ENCODE data around the gene GPX4.
A peak's percentile ranks its signal among the peaks of the same experiment; 100 is the strongest.

Gene GPX4, protein sequence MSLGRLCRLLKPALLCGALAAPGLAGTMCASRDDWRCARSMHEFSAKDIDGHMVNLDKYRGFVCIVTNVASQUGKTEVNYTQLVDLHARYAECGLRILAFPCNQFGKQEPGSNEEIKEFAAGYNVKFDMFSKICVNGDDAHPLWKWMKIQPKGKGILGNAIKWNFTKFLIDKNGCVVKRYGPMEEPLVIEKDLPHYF

DNA sequence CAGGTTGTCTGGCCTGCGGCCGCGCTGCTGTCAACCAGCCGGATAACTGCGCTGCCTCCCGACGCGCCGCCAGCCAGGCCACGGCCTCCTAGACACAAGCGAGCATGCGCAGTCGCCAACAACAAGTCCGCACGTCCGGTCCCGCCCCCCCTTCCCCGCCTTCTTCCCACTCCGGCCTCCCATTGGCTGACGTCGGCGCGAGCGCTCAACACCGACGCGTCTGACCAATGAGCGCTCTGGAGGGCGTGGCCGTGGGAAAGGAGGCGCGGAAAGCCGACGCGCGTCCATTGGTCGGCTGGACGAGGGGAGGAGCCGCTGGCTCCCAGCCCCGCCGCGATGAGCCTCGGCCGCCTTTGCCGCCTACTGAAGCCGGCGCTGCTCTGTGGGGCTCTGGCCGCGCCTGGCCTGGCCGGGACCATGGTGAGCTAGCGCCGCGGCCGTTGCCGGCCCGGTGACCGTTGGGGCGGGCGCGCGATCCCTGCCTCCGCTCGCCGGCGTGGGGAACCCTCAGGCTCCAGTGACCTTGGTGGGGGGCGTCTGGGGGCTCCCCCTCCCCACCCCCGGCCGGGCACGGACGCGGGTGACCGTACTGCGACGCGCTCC is at the start of gene GPX4:
Gene GPX4, plus strand, starts transcription at position 287 of the 603 bp plus-strand sequence. Its CDS starts 50 bp downstream, at position 337.
- TF ChIP-seq, protein P1, sequence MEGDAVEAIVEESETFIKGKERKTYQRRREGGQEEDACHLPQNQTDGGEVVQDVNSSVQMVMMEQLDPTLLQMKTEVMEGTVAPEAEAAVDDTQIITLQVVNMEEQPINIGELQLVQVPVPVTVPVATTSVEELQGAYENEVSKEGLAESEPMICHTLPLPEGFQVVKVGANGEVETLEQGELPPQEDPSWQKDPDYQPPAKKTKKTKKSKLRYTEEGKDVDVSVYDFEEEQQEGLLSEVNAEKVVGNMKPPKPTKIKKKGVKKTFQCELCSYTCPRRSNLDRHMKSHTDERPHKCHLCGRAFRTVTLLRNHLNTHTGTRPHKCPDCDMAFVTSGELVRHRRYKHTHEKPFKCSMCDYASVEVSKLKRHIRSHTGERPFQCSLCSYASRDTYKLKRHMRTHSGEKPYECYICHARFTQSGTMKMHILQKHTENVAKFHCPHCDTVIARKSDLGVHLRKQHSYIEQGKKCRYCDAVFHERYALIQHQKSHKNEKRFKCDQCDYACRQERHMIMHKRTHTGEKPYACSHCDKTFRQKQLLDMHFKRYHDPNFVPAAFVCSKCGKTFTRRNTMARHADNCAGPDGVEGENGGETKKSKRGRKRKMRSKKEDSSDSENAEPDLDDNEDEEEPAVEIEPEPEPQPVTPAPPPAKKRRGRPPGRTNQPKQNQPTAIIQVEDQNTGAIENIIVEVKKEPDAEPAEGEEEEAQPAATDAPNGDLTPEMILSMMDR (IDR thresholded peaks at IDR 0.05; ENCODE audit: borderline replicate concordance, control extremely low read depth, extremely low read depth, insufficient read depth, missing control alignments), result no peak
- DNase-seq (ENCODE audit: low spot score), result peak; percentile 99
- in situ Hi-C loops (cut with MboI; ENCODE audit: low sequenced_read_pairs, unreplicated experiment), result no loop called here

DNA sequence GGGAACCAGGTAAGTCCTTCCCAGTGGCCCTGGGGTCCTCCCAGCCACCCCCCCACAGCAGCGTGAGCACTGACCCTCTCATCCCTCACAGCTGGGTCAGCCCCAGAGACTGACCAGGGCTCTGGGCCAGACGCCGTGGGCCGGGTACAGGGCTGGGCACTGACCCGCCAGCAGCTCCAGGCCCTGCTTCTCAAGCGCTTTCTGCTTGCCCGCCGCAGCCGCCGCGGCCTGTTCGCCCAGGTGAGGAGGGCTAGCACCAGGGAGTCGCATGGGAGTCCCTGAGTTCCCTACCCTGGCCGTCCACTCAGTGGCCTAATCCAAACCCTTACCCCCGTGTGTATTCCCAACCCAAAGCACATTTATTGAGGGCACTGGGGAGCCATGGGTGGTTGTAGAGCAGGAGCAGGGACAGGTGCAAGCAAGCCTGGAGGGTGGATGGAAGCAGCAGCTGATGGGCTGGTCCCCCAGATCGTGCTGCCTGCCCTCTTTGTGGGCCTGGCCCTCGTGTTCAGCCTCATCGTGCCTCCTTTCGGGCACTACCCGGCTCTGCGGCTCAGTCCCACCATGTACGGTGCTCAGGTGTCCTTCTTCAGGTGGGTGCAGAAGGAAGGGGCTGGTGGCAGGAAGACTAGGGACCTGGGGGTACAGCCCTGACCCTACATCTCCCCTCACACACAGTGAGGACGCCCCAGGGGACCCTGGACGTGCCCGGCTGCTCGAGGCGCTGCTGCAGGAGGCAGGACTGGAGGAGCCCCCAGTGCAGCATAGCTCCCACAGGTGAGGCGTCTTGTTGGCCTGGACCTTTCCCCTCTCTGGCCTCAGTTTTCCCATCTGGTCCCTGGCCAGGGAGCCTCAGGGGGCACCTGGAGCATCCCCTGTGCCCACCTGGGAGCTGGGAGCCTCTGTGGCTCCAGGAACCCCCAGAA is 49.4 kb upstream of the GPX4 start:
- TF ChIP-seq, protein P1 (IDR thresholded peaks at IDR 0.05; ENCODE audit: borderline replicate concordance, control extremely low read depth, extremely low read depth, insufficient read depth, missing control alignments), result no peak
- DNase-seq (ENCODE audit: low spot score), result no peak
- in situ Hi-C loops (cut with MboI; ENCODE audit: low sequenced_read_pairs, unreplicated experiment), result no loop called here

DNA sequence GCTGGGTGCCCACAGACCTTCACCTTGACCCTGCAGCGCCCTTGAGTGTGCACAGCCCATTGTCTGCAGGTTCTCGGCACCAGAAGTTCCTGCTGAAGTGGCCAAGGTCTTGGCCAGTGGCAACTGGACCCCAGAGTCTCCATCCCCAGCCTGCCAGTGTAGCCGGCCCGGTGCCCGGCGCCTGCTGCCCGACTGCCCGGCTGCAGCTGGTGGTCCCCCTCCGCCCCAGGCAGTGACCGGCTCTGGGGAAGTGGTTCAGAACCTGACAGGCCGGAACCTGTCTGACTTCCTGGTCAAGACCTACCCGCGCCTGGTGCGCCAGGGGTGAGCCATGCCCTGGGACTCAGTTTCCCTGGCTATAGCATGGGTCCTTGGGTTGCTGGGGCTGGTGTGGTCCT is 48.8 kb upstream of the GPX4 start:
- no peak for DNase-seq (ENCODE audit: low spot score)
- in situ Hi-C loops (cut with MboI; ENCODE audit: low sequenced_read_pairs, unreplicated experiment), result no loop called here
- TF ChIP-seq, protein P1 (IDR thresholded peaks at IDR 0.05; ENCODE audit: borderline replicate concordance, control extremely low read depth, extremely low read depth, insufficient read depth, missing control alignments), result no peak

DNA sequence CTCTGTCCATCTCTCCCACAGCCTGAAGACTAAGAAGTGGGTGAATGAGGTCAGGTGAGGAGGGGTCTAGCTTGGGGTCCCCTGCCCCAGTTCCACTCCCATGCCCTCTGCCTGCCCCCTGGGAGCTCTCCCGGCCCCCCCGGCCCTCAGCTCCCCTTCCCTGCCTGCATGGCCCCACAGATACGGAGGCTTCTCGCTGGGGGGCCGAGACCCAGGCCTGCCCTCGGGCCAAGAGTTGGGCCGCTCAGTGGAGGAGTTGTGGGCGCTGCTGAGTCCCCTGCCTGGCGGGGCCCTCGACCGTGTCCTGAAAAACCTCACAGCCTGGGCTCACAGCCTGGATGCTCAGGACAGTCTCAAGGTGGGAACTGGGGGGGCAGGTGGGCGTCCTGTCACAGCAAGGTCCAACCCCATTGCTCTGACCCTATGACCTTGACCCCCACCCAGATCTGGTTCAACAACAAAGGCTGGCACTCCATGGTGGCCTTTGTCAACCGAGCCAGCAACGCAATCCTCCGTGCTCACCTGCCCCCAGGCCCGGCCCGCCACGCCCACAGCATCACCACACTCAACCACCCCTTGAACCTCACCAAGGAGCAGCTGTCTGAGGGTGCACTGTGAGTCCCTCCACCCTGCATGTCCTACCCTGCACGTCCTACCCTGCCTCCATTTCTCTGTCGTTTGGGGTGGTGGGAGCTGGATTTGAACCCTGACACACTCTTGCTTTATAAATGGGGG is 47.7 kb upstream of the GPX4 start:
- in situ Hi-C loops (cut with MboI; ENCODE audit: low sequenced_read_pairs, unreplicated experiment), result no loop called here
- TF ChIP-seq, protein P1 (IDR thresholded peaks at IDR 0.05; ENCODE audit: borderline replicate concordance, control extremely low read depth, extremely low read depth, insufficient read depth, missing control alignments), result no peak
- no peak for DNase-seq (ENCODE audit: low spot score)

DNA sequence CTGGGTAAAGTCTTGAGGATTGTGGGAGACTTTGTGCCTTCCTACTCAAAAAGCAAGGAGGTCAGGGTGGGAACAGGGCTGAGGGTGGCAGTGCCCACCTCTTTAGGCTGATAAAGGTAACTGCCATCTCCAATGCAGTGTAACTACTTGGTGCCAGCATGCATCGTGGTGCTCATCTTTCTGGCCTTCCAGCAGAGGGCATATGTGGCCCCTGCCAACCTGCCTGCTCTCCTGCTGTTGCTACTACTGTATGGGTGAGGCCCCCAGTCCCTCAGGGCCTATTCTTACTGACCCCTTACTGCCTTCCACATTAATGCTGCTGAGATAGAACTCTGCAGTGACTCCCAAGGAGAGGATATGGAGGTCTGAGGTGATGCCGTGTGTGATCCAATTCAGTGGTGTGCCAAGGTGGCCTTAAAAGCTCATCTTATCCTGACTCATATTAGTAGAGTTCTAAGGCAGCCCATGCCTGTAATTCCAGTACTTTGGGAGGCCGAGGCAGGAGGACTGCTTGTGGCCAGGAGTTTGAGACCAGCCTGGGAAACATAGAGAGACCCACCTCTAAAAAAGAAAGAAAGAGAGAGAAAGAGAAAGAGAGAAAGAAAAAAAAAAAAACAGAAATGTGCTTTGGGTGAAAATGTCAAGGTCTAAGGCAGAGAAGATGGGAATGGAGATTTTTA is 46.5 kb upstream of the GPX4 start:
- TF ChIP-seq, protein P1 (IDR thresholded peaks at IDR 0.05; ENCODE audit: borderline replicate concordance, control extremely low read depth, extremely low read depth, insufficient read depth, missing control alignments), result peak; percentile 41
- no peak for DNase-seq (ENCODE audit: low spot score)
- in situ Hi-C loops (cut with MboI; ENCODE audit: low sequenced_read_pairs, unreplicated experiment), result no loop called here
